GM23248 (cell line): ENCODE results near the gene TRIM25.

Experiments
- EZH2 ChIP-seq: fragments of 200-600 bp; sonication (generic); IDR thresholded peaks from 2 replicates; pipeline ENCODE4 v1.6.1; 2018; ENCODE audit warnings: antibody characterized with exemption, mild to moderate bottlenecking; ENCODE audit not compliant: insufficient read depth, poor library complexity, severe bottlenecking
- EZH2phosphoT487 ChIP-seq: fragments of 200-600 bp; sonication (generic); IDR thresholded peaks from 2 replicates; pipeline ENCODE4 v1.6.1; 2018; ENCODE audit warnings: antibody characterized with exemption, moderate library complexity, mild to moderate bottlenecking, low read depth; ENCODE audit not compliant: insufficient read depth

DNA sequence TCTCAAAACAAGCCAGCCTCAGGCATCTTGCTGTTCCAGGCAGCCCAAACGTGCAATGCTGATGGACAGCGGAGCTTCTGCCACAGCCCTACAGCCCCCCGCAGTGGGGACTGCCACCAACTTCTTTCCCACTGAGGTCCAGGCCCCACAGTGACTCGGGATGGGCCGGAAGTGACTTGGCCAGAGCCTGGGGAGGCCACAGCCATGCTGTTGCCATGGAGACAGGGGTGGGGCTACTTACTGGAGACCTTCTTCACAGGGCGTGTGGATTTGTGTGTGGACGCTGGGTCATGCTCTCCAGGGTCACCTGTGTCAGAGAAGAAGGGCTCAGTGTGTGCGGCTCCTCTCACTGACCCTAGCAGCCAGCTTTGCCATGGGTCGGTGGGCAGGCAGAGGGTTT lies 15.0 kb downstream of the TRIM25 start:
- TF ChIP-seq EZH2 (no peak), EZH2phosphoT487 (no peak)
